Psoas muscle (tissue), 8 donors: ENCODE results near the gene ZNF618. TPM values are rescaled to one million over a fixed set of nuclear protein-coding genes. Genes with fewer than 3 reads are reported as not detected.

ENCODE experiments used
- ATAC-seq, 4 donors: fragments of 200-7000 bp; cut with Tn5 transposase; one replicate each; pipeline ENCODE4 v1.9.1; 2020; ENCODE audit warnings: moderate library complexity in 3 of 4, mild to moderate bottlenecking in 2 of 4
- DNase-seq, 2 donors: peaks; one replicate each; pipeline ENCODE4 v3.0.0-alpha.2; 2020
- H3K27ac ChIP-seq: fragments of 200-600 bp; one replicate; pipeline ENCODE4 v1.8.0; 2022
- H3K27me3 ChIP-seq, 3 donors: fragments of 200-600 bp in 1 of 3; one replicate each; pipeline versions ENCODE4 v1.6.1 to v1.8.0; 2013 to 2022; ENCODE audit warnings: low read length in 2 of 3, mild to moderate bottlenecking in 2 of 3, moderate library complexity in 1 of 3; ENCODE audit not compliant: insufficient read depth in 3 of 3
- H3K36me3 ChIP-seq, 2 donors: fragments of 200-600 bp in 1 of 2; one replicate each; pipeline versions ENCODE4 v1.6.1 to v1.8.0; 2013 to 2022; ENCODE audit warnings: low read depth in 1 of 2, mild to moderate bottlenecking in 1 of 2, moderate library complexity in 1 of 2; ENCODE audit not compliant: insufficient read depth in 1 of 2
- H3K4me1 ChIP-seq: fragments of 200-600 bp; one replicate; pipeline ENCODE4 v1.8.0; 2022
- H3K4me3 ChIP-seq: fragments of 200-600 bp; one replicate; pipeline ENCODE4 v1.8.0; 2022; ENCODE audit warnings: mild to moderate bottlenecking
- H3K9me3 ChIP-seq: fragments of 200-600 bp; one replicate; pipeline ENCODE4 v1.8.0; 2022
- WGBS, 3 donors: extraction: QIAGEN DNeasy Blood & Tissue Kit; methylation state at CpG; one replicate each; pipeline versions ENCODE4 v1.1.6 to v1.1.7; 2013; 5-methylcytosine and 5-hydroxymethylcytosine counted together
- intact Hi-C, 2 donors: fragments of 100-400 bp; cut with DNase I; formaldehyde crosslinking; loops; one replicate each; pipeline versions ENCODE4 v1.11.0 to v1.14.2; 2022
- polyA plus RNA-seq, 3 donors: library from polyadenylated mRNA; stranded (reverse); fragments of 200-250 nt; gene quantifications; one replicate each; pipeline ENCODE4 v1.2.3, GENCODE V29; 2013
- total RNA-seq, 4 donors: library from RNA; stranded (reverse); fragmentation: NEBNext Ultra II Directional in 2 of 4; extraction: Animal tissue kit (Norgen Biotek cat#: 25700) in 2 of 4; gene quantifications; one replicate each; pipeline versions ENCODE4 v1.2.1 to v1.2.4, GENCODE V29; 2021 to 2023
- TF ChIP-seq, protein P1 (sequence below): fragments of 200-600 bp; IDR thresholded peaks from one replicate; pipeline ENCODE4 v1.8.0; 2022; ENCODE audit warnings: antibody characterized with exemption
- donor health status: healthy with polysubstance abuse.
- donor health status: DM: no; HTN: no; CAD: no; lungs with moderate emphysema.
- donor health status: Bipolar disorder and iron deficiency.
- donor health status: healthy.
- donor health status: DM: yes; HTN: yes; CAD: no.
- donor health status: DM: no; HTN: no; CAD: no.
- donor health status: DM: no; HTN: no; CAD: no.
- donor health status: DM: yes; HTN: yes; CAD: no.

Gene ZNF618
- total and polyA plus RNA-seq, 7 donors: 0.31 to 2.7 (median 1.2) TPM

DNA sequence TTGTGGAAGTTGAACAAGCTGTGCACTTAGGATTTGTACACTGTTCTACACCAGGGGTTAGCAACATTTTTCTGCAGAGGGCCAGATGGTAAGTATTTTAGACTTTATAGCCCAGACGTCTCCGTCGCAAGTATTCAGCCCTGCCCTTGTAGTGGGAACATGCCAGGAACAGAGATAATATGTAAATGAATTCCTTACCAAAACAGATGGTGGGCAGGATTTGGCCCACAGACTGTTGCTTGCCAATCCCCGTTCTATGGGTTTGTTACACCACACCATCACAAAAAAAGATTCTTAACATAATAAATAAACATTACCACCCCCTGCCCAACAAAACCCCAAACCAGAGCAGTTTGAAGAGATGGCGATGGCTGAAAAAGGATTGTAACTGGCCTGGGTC is 127.6 kb downstream of the ZNF618 start:
- Histone ChIP-seq H3K27ac (peak overlapping the region; percentile 41), H3K36me3 (peaks cover 0 to 5% of the 10 kb centered on the region in 2 donors), H3K4me3 (peak overlapping the region; percentile 1), H3K27me3 (no peaks in the 10 kb centered on the region), H3K9me3 (no peaks in the 10 kb centered on the region), H3K4me1 (no peaks in the 10 kb centered on the region)
- intact Hi-C loops: no loop called here
- DNase-seq (no peak), ATAC-seq (no peak)
- WGBS, 3 donors: 61 to 70% (median 67%) methylated on average over 5 of the region's 5 CpGs
- TF ChIP-seq, protein P1, sequence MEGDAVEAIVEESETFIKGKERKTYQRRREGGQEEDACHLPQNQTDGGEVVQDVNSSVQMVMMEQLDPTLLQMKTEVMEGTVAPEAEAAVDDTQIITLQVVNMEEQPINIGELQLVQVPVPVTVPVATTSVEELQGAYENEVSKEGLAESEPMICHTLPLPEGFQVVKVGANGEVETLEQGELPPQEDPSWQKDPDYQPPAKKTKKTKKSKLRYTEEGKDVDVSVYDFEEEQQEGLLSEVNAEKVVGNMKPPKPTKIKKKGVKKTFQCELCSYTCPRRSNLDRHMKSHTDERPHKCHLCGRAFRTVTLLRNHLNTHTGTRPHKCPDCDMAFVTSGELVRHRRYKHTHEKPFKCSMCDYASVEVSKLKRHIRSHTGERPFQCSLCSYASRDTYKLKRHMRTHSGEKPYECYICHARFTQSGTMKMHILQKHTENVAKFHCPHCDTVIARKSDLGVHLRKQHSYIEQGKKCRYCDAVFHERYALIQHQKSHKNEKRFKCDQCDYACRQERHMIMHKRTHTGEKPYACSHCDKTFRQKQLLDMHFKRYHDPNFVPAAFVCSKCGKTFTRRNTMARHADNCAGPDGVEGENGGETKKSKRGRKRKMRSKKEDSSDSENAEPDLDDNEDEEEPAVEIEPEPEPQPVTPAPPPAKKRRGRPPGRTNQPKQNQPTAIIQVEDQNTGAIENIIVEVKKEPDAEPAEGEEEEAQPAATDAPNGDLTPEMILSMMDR: no peak

DNA sequence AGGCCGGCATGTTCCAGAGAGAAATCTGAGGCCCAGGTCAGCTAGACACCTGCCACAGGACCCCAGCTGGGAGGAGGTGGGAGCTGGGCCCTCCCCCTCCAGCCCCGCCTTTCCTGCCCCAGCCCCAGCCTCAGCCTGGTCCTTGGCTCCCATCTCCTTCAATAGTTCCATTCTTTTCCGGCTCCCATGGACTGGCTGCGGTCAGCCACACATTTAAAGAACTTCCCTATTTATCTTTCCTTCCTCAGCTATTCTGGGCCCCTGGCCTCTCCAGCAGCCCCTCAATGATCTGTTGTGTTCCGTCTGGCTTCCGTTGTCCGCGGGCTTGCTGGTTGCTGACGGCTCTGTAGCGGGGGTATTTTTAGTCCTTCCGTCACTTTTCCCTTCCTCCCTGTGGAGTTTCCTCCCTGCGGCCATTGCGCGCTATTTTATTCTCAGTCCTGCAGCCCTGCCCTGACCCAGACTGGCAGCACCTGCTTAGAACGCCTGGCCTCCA is 128.2 kb downstream of the ZNF618 start:
- TF ChIP-seq, protein P1: no peak
- Histone ChIP-seq H3K4me3 (peak overlapping the region; percentile 1), H3K36me3 (peaks cover 0 to 5% of the 10 kb centered on the region in 2 donors), H3K27ac (peak overlapping the region; percentile 41), H3K27me3 (no peaks in the 10 kb centered on the region), H3K4me1 (no peaks in the 10 kb centered on the region), H3K9me3 (no peaks in the 10 kb centered on the region)
- ATAC-seq (peak; percentile 34 to 57 (median 48)), DNase-seq (peak; percentile 41 to 68)
- intact Hi-C loops: no loop called here
- 67 to 71% (median 67%) methylated on average over 15 of the region's 15 CpGs for WGBS, 3 donors

DNA sequence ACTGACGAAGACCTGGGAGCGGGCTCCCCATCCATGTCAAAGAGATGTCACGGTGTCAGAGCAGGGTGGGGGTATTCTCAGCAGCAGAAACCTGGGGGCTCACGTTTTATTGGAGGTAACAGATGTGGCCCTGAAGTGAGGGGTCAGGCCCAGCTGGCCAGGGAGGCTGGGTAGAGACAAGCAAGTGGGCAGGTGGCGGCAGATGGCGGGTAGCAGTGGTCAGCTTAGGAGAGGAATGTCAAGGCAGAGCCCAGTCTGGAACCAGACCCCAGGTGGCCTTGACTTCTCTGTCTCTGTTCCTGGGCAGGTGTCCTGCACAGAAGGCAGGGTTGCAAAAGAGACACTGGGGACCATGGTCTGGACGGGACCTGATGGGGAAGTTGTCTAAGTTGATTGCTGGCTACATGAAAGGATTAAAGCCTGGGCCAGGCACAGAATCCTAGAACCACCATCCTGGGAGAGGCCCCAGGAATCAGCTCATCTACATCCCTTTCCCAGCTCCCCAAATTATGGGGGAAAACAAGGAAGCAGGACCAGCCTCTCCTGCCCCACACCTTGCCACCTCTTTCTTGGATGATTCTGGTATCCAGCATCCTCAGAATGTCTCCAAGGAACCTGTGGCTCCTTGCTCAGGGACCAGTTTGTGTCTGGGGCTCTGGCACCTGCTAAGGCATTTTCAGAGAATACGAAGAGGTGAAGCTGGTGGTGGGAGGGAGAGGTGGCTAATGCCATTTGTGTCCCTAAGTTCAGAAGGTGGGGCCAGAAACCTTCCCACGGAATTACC is 129.5 kb downstream of the ZNF618 start:
- 86 to 95% (median 89%) methylated on average over 9 of the region's 9 CpGs for WGBS, 3 donors
- H3K4me3 ChIP-seq: no peak overlapping the region

DNA sequence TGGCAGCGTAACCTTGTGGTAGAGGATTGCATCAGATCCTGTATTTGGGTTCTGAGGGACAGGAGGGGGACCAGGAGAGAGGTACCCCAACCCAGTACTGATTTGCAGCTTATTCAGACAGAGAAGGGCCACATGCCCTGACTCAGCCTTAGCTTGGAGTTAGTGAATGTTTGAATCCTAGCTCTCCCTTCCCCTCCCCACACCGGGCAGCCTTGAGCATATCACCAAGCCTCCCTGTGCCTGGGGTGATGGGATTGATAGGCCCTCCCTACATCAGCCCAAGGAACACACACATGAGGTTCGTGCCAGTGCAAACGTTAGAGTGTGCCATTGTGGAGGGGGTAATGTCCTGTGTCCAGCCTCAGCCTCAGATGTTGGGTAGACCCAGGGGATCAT is 130.0 kb downstream of the ZNF618 start:
- intact Hi-C loops: no loop called here
- Histone ChIP-seq H3K36me3 (peaks cover 0 to 5% of the 10 kb centered on the region in 2 donors), H3K4me3 (no peak overlapping the region), H3K9me3 (no peaks in the 10 kb centered on the region), H3K4me1 (no peaks in the 10 kb centered on the region), H3K27me3 (no peaks in the 10 kb centered on the region), H3K27ac (no peak overlapping the region)
- ATAC-seq (no peak), DNase-seq (no peak)
- WGBS, 3 donors: 91 to 97% (median 94%) methylated on average over 4 of the region's 4 CpGs
- TF ChIP-seq, protein P1: no peak

More for the DNA sequence above, 129.5 kb downstream of the ZNF618 start:
- peaks cover 0 to 5% of the 10 kb centered on the region in 2 donors for H3K36me3 ChIP-seq
- no peak overlapping the region for H3K27ac ChIP-seq
- TF ChIP-seq, protein P1: no peak
- H3K9me3 ChIP-seq: no peaks in the 10 kb centered on the region
- no peaks in the 10 kb centered on the region for H3K4me1 ChIP-seq
- DNase-seq (no peak), ATAC-seq (no peak)
- intact Hi-C loops: no loop called here
- H3K27me3 ChIP-seq: no peaks in the 10 kb centered on the region
